HUES64 (cell line): Measurements from ENCODE around the gene HMGB2.

ENCODE experiments used
- H3K27ac ChIP-seq: 2 replicates; pipeline ENCODE4 v1.7.0; 2013; ENCODE audit warnings: low read depth, low read length, inconsistent platforms
- H3K27me3 ChIP-seq: 2 replicates; pipeline ENCODE4 v1.6.1; 2013; ENCODE audit warnings: mild to moderate bottlenecking, low read length; ENCODE audit not compliant: insufficient read depth
- H3K36me3 ChIP-seq: 2 replicates; pipeline ENCODE4 v1.6.1; 2013; ENCODE audit warnings: mild to moderate bottlenecking, low read length; ENCODE audit not compliant: insufficient read depth
- H3K4me1 ChIP-seq: 2 replicates; pipeline ENCODE4 v1.6.1; 2013; ENCODE audit warnings: mild to moderate bottlenecking, low read length, moderate library complexity; ENCODE audit not compliant: insufficient read depth
- H3K4me3 ChIP-seq: 2 replicates; pipeline ENCODE4 v1.5.1; 2013; ENCODE audit warnings: mild to moderate bottlenecking, low read length, moderate library complexity
- H3K9ac ChIP-seq: 2 replicates; pipeline ENCODE4 v1.6.1; 2013; ENCODE audit warnings: mild to moderate bottlenecking, low read depth, low read length
- H3K9me3 ChIP-seq: 2 replicates; pipeline ENCODE4 v1.6.1; 2013; ENCODE audit warnings: low read depth, low read length; ENCODE audit not compliant: insufficient read depth
- WGBS: fragments of 150-250, 120-280 bp; methylation state at CpG from one replicate; pipeline ENCODE4 v1.1.7; 2013; ENCODE audit warnings: missing lambda C conversion rate; 5-methylcytosine and 5-hydroxymethylcytosine counted together

Gene HMGB2

GRCh38 chr4:173287486-173287885 lies 46.7 kb downstream of the HMGB2 start:
- Histone ChIP-seq H3K9ac (no peak overlapping the region), H3K27me3 (no peaks in the 10 kb centered on the region), H3K4me3 (no peak overlapping the region), H3K27ac (no peak overlapping the region), H3K36me3 (peaks cover 26% of the 10 kb centered on the region), H3K4me1 (no peaks in the 10 kb centered on the region; the same call in 1 of the 2 replicates), H3K9me3 (peaks cover 45% of the 10 kb centered on the region)
- WGBS = 70% methylated on average over 2 of the region's 2 CpGs

- Histone ChIP-seq H3K27me3 (no peaks in the 10 kb centered on the region), H3K36me3 (peaks cover 26% of the 10 kb centered on the region), H3K9me3 (peaks cover 46% of the 10 kb centered on the region), H3K4me1 (no peaks in the 10 kb centered on the region; the same call in 1 of the 2 replicates), H3K9ac (no peak overlapping the region), H3K27ac (no peak overlapping the region), H3K4me3 (no peak overlapping the region)
Observed at GRCh38 chr4:173284463-173284862, 49.7 kb downstream of the HMGB2 start.

- H3K27ac ChIP-seq = no peak overlapping the region
- WGBS = 96% methylated on average over 3 of the region's 3 CpGs
- no peak overlapping the region for H3K9ac ChIP-seq
Observed at GRCh38 chr4:173282626-173283025, 51.5 kb downstream of the HMGB2 start.

GRCh38 chr4:173282256-173282562 lies 51.9 kb downstream of the HMGB2 start:
- H3K4me3 ChIP-seq = no peak overlapping the region

More at GRCh38 chr4:173282626-173283025, 51.5 kb downstream of the HMGB2 start:
- H3K27me3 ChIP-seq = no peaks in the 10 kb centered on the region
- no peaks in the 10 kb centered on the region for H3K4me1 ChIP-seq
- peaks cover 46% of the 10 kb centered on the region for H3K9me3 ChIP-seq
- peaks cover 26% of the 10 kb centered on the region for H3K36me3 ChIP-seq
- no peak overlapping the region for H3K4me3 ChIP-seq

GRCh38 chr4:173281406-173282255 lies 52.5 kb downstream of the HMGB2 start:
- Histone ChIP-seq H3K4me3 (no peak overlapping the region), H3K36me3 (peaks cover 20% of the 10 kb centered on the region), H3K9ac (no peak overlapping the region), H3K9me3 (peaks cover 37% of the 10 kb centered on the region), H3K27ac (no peak overlapping the region), H3K27me3 (no peaks in the 10 kb centered on the region), H3K4me1 (peaks cover 2% of the 10 kb centered on the region; the same call in 1 of the 2 replicates)
- WGBS = 95% methylated on average over 14 of the region's 14 CpGs

More at GRCh38 chr4:173282256-173282562, 51.9 kb downstream of the HMGB2 start:
- no peak overlapping the region for H3K9ac ChIP-seq
- H3K27ac ChIP-seq = no peak overlapping the region
- 96% methylated on average over 4 of the region's 4 CpGs for WGBS
- no peaks in the 10 kb centered on the region for H3K27me3 ChIP-seq
- H3K36me3 ChIP-seq = peaks cover 24% of the 10 kb centered on the region
- peaks cover 2% of the 10 kb centered on the region; the same call in 1 of the 2 replicates for H3K4me1 ChIP-seq
- H3K9me3 ChIP-seq = peaks cover 41% of the 10 kb centered on the region
